Measurements from ENCODE around the gene CYP24A1.

CYP24A1 gene

DNA sequence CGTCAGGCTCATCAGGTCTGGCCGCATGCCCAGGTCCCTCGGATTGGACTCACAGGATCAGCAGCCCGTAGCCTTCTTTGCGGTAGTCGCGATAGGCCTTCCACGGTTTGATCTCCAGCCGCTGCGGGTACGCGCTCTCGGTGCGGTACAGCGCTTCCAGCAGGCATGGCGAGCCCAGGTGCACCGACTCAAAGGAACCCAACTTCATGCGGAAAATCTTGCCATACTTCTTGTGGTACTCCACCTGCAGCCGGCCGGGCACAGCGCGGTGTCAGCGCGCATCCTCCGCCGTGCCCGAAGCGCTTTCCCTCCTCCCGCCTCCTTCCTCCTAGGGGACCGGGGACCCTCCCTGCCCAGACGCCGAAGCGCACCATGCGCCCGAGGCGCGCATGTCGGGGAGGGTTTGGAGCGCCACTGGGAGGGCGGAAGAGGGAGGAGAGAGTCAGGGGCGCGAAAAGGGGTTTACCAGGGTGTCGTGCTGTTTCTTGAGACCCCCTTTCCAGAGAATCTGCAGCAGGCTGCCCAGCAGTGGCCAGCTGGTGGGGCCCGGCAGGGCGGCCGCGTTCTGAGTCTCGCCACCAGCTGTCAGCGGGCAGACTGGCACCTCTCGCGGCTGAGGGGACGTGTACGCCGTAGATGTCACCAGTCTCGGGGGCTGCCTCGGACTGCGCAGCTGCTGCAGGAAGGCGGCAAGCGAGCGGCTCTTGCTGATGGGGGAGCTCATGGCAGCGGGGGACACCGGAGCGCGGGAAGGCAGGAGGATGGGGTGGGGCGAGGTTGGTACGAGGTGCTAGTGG lies 732 bp downstream of the CYP24A1 start:
- peak in 2 of 3 experiments; percentile 26 to 29 for DNase-seq

DNA sequence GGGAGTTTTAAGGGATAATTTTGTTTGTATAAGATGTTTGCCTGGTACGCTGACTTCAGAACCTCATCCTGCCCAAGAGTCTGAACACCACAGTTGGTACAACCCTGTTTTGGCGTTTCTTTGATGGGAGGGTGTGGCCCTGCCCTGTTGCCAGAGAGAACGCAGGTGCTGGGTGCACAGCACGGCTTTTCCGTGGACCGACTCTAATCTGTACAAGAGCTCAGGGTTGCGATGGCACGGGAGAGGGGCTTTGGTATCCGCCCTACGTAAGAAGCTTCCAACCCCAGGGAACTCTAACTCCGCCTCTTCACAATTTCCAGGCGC lies 1.3 kb downstream of the CYP24A1 start:
- DNase-seq = peak in 1 of 3 experiments; percentile 26

DNA sequence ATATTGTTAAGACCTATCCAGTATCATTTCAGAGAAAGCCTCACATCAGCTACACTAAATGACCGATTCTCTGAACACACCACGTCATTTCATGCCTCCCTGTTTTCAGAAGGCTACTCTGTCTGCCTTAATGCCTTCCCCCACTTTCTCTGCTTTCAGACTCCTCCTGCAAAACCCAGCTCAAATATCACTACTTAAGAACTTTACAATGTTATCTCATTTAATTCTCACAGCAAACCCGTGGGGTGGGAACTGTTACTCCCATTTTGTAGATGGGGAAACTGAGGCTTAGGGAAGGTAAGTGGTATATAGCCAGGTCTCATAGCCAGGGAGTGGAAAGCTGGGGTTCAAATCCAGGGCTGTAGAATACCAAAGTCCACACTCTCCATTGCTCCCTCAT lies 2.8 kb downstream of the CYP24A1 start:
- DNase-seq = no peak

DNA sequence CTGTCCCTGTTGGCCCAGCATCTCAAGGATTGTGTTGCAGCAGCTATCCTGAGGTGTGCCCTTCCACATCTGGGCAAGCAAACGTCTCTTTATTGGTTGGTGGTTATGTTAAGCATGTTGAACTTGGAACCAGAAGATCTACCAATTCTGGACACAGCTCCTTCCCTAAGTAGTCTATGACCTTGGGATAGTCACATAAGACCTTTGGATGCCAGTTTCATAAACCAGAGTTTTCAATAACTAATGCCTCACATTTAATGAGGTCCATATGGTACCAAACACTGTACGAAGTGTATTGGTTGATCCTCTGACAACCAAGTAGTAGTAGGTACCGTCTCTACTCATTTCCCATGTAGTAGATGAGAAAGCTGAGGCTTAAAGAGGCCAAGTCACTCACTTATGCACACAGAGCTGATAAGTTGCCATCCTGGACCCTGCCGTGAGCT lies 3.7 kb downstream of the CYP24A1 start:
- DNase-seq = no peak

DNA sequence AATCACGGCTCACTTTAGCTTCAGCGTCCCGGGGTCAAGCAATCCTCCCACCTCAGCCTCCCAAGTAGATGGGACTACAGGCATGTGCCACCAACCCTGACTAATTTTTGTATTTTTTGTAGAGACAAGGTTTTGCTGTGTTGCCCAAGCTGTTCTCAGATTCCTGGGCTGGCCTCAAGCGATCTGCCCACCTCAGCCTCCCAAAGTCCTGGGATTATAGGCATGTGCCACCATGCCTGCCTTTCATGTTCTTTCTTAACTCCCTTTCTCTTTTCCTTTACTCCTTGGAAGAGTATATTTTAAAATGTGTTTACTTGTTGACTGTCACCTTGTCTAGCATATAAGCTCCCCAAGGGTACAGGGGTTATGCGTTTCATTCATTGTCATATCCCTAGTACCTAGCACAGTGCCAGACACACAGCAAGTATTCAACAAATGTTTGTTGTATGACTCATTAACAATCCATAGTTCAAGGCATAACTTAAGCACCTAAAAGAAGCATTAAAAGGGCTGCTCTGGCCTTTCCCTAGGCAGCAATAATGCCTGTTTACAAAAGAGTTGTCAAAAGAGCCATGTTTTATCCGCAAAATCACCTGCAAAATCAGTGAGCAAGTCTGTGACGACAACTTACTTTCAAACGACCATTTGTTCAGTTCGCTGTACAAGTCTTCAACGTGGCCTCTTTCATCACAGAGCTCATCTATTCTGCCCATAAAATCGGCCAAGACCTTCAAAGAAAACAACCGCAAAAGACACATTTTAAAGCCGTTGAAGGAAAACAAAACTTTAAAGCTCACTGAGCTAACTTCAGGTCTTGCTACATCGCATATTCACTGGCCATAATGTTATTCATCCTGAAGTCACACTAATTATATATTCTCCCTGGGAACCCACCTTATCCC lies 4.6 kb downstream of the CYP24A1 start:
- DNase-seq = no peak

DNA sequence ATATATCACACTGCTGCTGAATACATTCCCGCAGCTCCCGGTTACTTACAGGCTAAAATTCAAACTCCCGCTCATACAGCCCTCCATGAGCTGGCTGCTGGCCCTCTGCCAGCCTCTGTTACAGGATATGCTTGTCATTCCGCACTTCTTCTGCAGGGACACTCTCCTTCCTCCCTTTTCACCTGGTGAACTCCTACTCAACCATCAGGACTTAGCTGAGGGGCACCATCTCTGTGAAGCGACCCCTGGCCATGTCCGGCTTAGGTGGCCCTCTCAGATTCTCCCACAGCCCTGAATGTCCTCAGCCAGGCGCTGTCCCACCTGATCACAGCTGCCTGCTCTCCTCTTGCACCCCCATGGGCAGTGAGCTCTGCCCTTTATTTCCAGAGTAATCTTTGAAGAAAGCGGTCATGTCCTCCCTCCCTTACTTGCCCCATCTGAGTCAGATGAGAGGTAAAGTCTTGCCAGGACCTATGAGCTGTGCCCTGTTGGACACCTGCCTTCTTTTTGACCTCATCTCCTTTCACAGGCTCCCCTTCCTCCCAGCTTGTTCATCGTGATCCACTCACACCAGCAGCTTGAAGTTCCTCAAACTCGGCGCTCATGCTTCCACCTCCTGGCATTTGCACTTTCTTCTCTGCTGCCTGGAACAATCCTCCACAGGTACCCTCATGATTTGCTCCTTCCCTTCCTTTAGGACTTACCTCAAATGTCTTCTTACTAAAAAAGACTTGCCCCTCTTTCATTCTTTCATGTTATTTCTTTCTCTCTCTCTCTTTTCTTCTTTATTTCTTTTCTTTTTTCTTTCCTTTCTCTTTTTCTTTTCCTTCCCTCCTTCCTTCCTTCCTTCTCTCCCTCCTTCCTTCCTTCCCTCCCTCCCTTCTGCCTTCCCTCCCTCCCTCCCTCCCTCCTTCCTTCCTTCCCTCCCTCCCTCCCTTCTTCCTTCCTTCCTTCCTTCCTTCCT lies 5.6 kb downstream of the CYP24A1 start:
- no peak for DNase-seq

DNA sequence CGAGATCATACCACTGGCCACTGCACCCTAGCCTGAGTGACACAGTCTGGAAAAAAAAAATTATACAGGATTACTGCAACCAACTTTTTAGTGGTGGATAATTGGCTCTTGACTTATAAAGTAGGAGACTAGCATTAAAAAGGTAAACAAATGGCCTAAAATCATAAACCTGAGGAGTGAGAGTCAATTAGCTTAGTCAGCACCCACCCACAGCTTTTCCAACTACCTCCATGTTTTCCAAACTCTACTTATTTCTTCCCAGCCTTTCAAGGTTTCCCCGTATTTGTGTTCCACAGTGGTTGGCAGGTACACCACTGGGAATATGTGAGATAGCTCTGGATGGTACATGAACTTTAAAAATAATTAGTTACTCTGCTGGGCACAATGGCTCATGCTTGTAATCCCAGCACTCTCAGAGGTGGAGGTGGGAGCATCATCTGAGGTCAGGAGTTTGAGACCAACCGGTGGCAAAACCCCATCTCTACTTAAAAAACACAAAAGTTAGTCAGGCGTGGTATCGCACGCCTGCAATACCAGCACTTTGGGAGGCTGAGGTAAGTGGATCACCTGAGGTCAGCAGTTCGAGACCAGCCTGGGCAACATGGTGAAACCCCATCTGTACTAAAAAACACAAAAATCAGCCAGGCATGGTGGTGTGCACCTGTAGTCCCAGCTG lies 6.7 kb downstream of the CYP24A1 start:
- DNase-seq = no peak

DNA sequence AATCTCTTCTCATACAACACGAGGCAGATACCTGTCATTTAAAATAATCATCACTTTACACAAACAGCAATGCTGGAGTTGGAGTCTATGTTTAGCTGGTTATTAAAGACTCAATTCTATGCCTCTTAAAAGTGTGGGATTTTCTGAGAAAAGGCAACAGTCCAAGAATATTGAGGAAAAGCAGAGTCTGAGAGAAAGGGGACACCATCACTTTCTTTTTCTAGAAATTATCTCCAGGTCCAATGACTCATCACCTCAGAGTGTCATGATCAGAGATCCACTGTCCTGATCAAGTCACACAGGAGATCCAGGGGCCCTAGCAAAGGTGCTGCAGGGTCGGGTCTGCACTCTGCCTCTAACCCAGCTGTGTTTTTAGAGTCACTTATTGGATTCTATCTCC lies 8.0 kb downstream of the CYP24A1 start:
- no peak for DNase-seq

DNA sequence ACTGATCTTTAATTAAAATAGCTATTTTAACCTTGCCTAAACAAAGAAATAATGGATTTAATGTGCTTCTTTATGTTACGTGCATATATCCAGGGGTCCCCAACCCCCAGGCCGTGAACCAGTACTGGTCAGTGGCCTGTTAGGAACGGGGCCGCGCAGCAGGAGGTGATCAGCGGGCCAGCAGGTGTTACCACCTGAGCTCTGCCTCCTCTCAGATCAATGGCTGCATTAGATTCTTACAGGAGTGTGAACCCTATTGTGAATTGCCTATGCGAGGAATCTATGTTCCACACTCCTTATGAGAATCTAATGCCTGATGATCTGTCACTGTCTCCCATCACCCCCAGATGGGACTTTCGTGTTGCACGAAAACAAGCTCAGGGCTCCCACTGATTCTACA lies 8.8 kb downstream of the CYP24A1 start:
- no peak for DNase-seq

DNA sequence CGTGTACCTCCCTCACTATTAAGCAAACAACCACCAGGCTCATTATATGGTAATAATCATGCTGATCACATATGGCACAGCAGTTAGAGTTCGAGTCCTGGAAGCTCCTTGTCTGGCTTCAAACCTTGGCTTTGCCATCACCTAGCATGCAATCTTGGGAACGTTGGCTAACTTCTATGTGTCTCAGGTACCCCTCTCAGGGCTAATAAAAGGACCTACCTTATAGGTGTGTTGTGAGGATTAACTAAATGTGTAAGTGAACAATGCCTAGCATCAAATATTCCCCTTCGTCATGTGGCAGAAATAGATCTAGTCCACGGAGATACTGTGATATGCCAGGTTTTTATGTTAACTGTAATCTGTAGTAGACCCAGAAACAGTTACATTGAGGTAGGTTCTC lies 10.4 kb downstream of the CYP24A1 start:
- no peak for DNase-seq

DNA sequence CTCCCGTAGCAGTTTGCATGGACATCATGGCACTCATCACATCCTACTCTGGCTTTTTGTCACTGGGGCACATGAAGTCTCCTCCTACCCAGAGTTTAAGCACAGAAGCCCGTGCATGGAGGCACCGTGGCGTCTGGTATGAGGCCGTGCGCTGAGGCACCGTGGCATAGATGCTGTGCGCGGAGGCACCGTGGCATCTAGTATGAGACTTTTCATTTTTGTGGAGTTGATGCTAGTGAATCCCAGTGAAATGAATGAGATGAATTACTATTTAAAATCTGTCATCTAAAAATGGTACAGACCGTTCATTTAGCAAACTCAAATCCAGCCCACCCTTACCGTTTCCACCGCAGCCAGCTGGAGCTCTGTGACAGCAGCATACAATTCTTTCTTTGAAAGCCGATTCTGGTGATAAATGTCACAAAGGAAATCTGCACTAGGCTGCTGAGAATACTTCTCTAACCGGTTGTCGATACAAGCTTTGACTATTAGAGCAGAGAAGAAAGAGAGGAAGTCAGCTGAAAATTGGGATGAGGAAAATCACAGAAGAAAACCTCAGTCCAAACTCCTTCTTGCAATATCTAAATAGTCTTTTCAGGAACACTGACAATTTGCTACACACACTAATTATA lies 11.3 kb downstream of the CYP24A1 start:
- DNase-seq = no peak

DNA sequence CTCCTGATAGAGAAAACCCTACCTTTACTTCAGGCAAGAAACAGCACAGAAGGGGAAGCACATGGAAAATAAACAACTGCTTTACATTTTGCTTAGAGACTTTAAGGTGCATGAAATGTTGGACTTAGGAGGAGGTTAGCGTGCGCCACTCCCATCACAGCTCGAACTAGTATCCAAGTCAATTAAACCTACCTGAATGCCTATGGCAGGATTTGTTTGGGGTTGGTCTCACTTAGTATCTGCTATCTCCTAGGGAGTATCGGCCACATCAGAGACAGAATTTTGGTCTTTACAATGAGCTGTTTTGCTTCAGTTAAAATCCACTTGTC lies 12.0 kb downstream of the CYP24A1 start:
- DNase-seq = no peak

DNA sequence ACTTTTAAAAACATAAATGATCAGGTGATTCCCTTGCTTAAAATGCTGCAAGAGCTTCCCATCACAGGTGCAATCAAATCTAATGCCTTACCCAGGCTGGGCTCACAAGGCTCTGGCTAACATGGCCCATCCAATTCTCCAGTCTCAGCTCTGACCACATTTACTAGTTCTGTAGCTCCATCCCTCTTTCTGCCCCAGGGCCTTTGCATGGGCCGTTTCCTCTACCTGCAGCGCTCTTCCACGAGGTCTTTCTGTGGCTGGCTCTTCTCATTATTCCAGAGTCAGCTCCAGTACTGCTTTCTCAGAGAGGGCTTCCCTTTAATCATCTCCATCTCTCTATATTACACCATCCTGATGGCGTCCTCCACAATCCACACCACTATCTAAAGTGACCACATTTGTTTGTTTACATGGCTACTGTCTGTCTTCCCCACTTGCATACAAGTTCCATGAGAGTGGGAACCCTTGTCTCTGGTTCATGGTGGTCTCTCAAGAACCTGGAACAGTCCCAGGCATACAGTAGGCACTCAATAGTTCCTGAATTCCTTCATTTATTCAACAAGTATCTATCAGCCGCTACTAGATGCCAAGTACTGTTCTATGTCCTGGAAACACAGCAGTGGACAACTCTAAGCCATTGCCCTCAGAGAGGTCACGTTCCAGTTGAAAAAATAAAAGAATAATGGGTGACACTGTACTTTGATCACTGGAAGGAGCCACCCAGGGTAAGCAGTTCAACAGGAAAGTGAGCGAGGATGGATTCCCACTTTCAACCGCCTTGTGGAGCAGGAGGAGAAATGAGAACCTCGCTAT lies 12.6 kb downstream of the CYP24A1 start:
- no peak for DNase-seq

DNA sequence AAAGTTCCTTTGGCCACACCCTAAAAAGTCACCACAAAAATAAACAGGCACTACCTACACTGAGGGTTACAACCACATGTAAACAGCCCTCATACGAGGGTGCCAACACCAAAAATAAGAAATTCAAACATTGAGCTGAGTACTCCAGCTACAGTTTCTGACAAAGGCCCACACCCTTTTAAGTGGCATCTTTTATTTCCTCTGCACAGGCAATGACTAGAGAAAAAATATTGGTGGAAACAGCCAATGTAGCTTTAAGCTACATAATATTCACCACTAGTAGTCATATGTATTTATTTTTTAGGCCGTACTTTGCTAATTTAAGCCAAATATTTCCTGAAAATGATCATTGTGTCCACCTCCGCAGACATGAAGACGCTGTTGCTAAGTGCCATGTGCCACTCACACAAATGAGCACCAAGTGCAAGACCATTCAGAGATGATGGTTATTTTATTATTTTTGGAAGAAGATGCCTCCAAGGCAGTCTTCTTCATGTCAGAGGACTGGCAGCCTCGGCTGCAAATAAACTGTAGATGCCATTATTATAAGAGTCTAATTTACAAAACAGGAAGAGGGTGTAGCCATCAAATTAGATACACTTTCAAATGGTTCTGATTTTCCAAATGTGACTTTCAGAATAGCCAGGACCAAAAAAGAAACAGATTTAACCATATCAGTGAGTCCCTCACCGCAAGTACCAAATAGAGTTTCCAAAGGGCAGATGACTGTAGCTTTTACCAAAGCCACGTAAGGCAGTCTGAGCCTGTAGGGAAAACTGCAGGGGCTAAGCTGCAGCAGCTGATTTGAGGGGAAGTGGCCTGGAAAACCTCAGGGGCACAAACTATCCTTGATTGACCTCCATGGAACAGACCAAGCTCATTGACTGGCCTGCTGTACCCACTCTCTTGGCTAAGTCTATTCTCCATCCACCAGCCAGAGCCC lies 13.4 kb downstream of the CYP24A1 start:
- DNase-seq = no peak

DNA sequence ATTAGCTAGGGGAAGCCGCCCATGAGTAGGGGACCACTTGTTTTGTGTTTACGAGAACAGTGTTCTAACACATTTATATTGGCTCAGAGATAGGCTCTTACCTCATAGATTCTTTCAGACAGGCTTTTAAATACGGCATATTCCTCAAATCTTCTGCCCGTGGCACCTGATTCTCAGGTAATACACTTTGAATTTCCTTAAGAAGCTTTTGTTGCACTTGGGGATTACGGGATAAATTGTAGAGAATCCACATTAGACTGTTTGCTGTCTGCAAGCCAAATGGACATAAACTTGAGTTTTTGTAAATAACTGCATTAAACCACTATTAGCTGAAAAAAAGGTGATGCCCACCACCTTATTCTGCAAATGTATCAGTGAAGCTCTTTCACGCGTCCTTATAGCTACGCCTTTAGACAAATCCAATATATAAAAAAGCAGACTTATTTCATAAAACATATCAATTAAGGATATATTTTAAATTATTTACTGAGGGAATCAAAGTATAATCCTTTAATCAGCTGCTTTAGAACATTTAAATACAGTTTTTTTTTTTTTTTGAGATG lies 14.8 kb downstream of the CYP24A1 start:
- no peak for DNase-seq

DNA sequence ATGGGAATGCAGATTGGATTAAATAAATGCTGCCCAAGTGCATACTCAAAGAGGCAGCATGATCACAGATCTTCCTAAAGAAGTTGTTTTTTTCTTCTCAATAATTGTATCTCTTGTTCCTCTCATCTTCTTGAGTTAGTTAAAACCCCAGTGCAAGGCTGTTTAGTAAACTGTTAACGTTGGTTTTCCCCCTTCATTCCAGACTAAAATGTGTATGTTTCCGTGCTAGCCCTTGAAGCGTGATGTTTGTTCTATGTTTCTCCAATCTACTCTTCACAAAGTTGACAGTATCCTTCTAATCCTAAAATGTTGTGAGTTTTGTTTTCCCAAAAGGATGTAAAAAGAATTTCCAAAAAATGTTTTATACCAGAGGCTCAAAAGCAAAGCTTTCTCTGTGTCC lies 15.6 kb downstream of the CYP24A1 start:
- DNase-seq = no peak

DNA sequence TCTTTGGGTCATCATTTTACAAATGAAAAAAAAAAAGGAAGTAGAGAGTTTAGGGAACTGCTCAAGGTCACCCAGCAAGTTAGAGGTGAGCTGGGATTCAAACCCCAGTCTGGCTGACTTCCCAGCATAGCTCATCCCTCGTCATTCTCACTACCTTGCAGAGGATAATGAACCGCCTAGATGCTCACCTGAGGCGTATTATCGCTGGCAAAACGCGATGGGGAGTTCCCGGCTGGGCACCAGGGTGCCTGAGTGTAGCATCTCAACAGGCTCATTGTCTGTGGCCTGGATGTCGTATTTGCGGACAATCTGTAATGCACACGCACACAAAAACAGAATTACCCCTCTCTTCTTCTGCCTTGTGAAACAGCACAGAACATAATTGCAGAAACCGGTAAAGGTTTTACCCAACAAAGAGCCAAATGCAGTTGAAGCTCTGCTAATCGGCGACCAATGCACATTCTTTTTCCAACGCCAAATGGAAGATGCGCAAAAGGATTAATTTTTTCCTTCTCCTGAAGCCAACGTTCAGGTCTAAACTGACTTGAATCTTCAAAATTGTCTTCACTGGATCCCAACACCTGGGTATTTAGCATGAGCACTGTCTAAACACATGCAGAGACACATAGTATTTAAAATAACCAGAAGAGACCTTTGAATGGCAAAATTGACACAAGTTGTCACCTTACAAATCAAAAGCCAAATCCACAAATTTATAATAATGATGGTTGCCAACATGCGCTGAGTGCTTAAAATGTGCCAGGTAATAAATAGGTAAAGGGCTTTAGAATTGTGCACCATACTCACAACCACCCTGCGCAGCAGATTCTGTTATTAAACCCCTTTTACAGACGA lies 16.6 kb downstream of the CYP24A1 start:
- no peak for DNase-seq

DNA sequence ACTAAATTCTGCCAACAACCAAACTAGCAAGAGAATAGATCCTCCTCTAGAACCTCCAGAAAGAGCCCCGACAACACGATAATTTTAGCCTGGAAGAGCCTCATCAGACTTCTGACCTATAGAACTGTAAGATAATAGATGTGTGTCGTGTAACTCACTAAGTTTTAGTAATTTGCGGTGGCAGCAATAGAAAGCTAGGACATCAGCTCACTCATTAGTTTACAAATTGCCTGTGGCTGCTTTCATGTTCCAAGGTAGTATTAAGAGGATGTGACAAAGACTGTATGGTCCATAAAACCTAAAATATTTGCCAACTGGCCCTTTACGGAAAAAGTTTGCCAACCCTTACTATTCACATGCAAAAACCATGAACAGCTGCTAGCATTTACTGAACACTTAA lies 17.3 kb downstream of the CYP24A1 start:
- DNase-seq = no peak
